Ishikawa (cell line): ENCODE results near the gene TRAK1.
A peak's percentile ranks its signal among the peaks of the same experiment; 100 is the strongest.

Experiments
- CEBPB ChIP-seq: IDR thresholded peaks from 2 replicates; pipeline ENCODE4 v1.6.1; 2012
- CREB1 ChIP-seq: IDR thresholded peaks from 2 replicates; pipeline ENCODE4 v1.6.1; 2012; ENCODE audit warnings: low read depth
- EGR1 ChIP-seq: IDR thresholded peaks from 2 replicates; pipeline ENCODE4 v1.6.1; 2012
- EP300 ChIP-seq: IDR thresholded peaks from 2 replicates; pipeline ENCODE4 v1.6.1; 2012; ENCODE audit warnings: borderline replicate concordance
- FOXM1 ChIP-seq: IDR thresholded peaks from 2 replicates; pipeline ENCODE4 v1.6.1; 2012; ENCODE audit warnings: low read depth, borderline replicate concordance
- NFIC ChIP-seq: IDR thresholded peaks from 2 replicates; pipeline ENCODE4 v1.6.1; 2012
- RAD21 ChIP-seq: IDR thresholded peaks from 2 replicates; pipeline ENCODE4 v1.6.1; 2012; ENCODE audit warnings: low read depth
- TAF1 ChIP-seq: IDR thresholded peaks from 2 replicates; pipeline ENCODE4 v1.6.1; 2012; ENCODE audit warnings: low read depth, mild to moderate bottlenecking
- TCF12 ChIP-seq: IDR thresholded peaks from 2 replicates; pipeline ENCODE4 v1.6.1; 2012; ENCODE audit warnings: low read depth
- TEAD4 ChIP-seq: IDR thresholded peaks from 2 replicates; pipeline ENCODE4 v1.6.1; 2012
- YY1 ChIP-seq: IDR thresholded peaks from 2 replicates; pipeline ENCODE4 v1.6.1; 2012; ENCODE audit warnings: low read depth
- ZBTB7A ChIP-seq: IDR thresholded peaks from 2 replicates; pipeline ENCODE4 v1.6.1; 2012; ENCODE audit warnings: low read depth
- TF ChIP-seq, protein P1 (sequence below): IDR thresholded peaks from 2 replicates; pipeline ENCODE4 v1.6.1; 2012; ENCODE audit warnings: low read depth, mild to moderate bottlenecking
- TF ChIP-seq, protein P2 (sequence below): IDR thresholded peaks from 2 replicates; pipeline ENCODE4 v1.6.1; 2012
- TF ChIP-seq, protein P3 (sequence below): IDR thresholded peaks from 2 replicates; pipeline ENCODE4 v1.6.1; 2012

The TRAK1 gene

DNA sequence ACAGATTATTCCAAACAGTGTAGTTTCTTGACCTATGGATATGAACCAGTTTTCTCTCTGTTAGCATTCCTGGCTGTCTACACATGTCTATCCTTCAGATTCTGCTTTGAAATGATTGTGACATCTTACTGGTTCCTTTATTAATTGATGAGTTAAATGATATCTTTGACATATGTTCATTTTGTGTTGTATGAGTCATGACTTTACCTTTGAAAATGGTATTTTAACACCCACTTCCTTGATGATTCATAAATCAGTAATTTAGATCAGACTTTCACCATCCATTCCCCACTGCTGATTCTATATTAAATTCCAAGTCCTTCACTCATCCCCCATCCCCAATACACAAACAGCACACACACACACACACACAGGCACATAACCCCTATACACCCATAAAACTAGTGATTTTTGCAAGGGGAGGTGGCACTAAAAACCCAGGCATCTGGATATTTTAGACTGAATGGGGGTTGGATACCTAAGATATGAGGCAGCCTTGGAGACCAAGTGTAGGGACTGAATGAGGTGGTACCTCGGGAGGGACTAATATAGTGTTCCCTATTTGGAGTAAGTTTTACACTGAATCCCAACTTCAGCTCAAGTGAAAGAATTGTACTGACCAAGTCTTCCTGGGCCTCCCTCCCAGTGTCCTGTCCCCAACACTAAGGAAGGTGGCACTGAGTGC is 165.1 kb downstream of the TRAK1 start:
- TF ChIP-seq ZBTB7A, result no peak
- TF ChIP-seq, protein P1, sequence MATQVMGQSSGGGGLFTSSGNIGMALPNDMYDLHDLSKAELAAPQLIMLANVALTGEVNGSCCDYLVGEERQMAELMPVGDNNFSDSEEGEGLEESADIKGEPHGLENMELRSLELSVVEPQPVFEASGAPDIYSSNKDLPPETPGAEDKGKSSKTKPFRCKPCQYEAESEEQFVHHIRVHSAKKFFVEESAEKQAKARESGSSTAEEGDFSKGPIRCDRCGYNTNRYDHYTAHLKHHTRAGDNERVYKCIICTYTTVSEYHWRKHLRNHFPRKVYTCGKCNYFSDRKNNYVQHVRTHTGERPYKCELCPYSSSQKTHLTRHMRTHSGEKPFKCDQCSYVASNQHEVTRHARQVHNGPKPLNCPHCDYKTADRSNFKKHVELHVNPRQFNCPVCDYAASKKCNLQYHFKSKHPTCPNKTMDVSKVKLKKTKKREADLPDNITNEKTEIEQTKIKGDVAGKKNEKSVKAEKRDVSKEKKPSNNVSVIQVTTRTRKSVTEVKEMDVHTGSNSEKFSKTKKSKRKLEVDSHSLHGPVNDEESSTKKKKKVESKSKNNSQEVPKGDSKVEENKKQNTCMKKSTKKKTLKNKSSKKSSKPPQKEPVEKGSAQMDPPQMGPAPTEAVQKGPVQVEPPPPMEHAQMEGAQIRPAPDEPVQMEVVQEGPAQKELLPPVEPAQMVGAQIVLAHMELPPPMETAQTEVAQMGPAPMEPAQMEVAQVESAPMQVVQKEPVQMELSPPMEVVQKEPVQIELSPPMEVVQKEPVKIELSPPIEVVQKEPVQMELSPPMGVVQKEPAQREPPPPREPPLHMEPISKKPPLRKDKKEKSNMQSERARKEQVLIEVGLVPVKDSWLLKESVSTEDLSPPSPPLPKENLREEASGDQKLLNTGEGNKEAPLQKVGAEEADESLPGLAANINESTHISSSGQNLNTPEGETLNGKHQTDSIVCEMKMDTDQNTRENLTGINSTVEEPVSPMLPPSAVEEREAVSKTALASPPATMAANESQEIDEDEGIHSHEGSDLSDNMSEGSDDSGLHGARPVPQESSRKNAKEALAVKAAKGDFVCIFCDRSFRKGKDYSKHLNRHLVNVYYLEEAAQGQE, result no peak
- no peak for TF ChIP-seq YY1
- TF ChIP-seq, protein P2, sequence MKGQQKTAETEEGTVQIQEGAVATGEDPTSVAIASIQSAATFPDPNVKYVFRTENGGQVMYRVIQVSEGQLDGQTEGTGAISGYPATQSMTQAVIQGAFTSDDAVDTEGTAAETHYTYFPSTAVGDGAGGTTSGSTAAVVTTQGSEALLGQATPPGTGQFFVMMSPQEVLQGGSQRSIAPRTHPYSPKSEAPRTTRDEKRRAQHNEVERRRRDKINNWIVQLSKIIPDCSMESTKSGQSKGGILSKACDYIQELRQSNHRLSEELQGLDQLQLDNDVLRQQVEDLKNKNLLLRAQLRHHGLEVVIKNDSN, result no peak
- peak; percentile 5; the same call in 1 of the 2 replicates for TF ChIP-seq TEAD4
- no peak for TF ChIP-seq EGR1
- TF ChIP-seq TAF1, result no peak

DNA sequence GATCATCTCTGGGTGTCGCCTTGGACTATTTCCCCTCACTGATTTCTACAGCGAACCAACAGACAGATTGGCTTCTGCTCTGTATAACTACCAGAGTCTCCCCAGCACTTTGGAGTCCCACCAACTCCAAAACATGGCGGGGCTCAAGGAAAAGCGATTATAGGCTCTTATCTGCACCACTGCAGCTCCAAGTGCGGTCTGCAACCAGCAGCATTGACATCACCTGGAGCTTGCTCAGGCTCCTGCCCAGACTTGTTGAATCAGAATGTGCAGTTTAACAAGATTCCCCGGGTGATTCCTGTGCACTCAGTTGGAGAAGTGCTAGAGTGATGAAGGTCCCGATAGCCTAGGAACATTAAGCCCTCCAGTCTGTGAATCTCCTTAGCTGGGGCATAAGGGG is 165.8 kb downstream of the TRAK1 start:
- no peak for TF ChIP-seq FOXM1
- no peak for TF ChIP-seq EGR1
- TF ChIP-seq, protein P1, result no peak
- TF ChIP-seq TEAD4, result no peak
- TF ChIP-seq EP300, result no peak
- TF ChIP-seq CREB1, result no peak
- no peak for TF ChIP-seq TCF12
- TF ChIP-seq CEBPB, result no peak
- TF ChIP-seq, protein P2, result no peak
- no peak for TF ChIP-seq TAF1
- no peak for TF ChIP-seq ZBTB7A
- TF ChIP-seq NFIC, result no peak
- TF ChIP-seq, protein P3, sequence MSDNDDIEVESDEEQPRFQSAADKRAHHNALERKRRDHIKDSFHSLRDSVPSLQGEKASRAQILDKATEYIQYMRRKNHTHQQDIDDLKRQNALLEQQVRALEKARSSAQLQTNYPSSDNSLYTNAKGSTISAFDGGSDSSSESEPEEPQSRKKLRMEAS, result no peak
- TF ChIP-seq YY1, result no peak

DNA sequence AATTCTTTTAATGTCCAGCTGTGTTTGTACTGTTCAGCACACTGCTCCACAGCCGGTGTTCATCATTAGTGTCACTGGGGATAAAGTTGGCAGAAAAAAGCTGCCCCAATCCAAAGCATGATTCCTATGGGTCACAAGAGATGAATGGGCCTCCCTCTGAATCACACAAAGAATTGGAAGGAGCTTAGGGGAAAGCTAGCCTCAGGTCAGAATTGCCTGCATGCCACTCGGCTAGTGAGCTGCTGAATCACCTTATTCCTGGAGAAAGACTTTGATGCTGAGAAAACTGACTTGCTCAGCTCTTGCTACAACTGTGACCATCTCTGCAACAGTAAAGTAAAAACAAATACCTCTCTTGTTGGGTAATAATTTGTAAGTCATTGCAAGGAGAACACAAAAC is 171.4 kb downstream of the TRAK1 start:
- no peak for TF ChIP-seq YY1
- no peak for TF ChIP-seq ZBTB7A
- TF ChIP-seq, protein P3, result no peak
- TF ChIP-seq CEBPB, result no peak
- TF ChIP-seq TAF1, result no peak
- no peak for TF ChIP-seq EGR1
- TF ChIP-seq, protein P2, result no peak
- no peak for TF ChIP-seq RAD21
- TF ChIP-seq TEAD4, result no peak
- TF ChIP-seq EP300, result no peak
- TF ChIP-seq FOXM1, result no peak
- TF ChIP-seq NFIC, result no peak
- no peak for TF ChIP-seq CREB1
- TF ChIP-seq, protein P1, result no peak
